SK-N-SH treated with all-trans-retinoic acid at 6 μM for 48 hours (cell line): Measurements from ENCODE around the gene AMMECR1.

ENCODE experiments used
- ARNTL ChIP-seq: fragments of 450-650 bp; formaldehyde crosslinking; IDR thresholded peaks from 2 replicates; pipeline ENCODE4 v1.5.0; 2020; ENCODE audit warnings: low read depth, mild to moderate bottlenecking, moderate library complexity, borderline replicate concordance
- BACH2 ChIP-seq: fragments of 250-450 bp; sonication (Bioruptor Pico); IDR thresholded peaks from 2 replicates; pipeline ENCODE4 v1.9.0; 2021; ENCODE audit warnings: mild to moderate bottlenecking, borderline replicate concordance
- GLIS3 ChIP-seq: fragments of 250-450 bp; sonication (Bioruptor Pico); IDR thresholded peaks from 2 replicates; pipeline ENCODE4 v1.5.0; 2020; ENCODE audit warnings: mild to moderate bottlenecking, moderate library complexity
- RARB ChIP-seq: fragments of 250-450 bp; sonication (Bioruptor Pico); IDR thresholded peaks from 2 replicates; pipeline ENCODE4 v1.8.0; 2021; ENCODE audit warnings: mild to moderate bottlenecking, moderate library complexity
- ZNF8 ChIP-seq: fragments of 450-650 bp; formaldehyde crosslinking; IDR thresholded peaks from 2 replicates; pipeline ENCODE4 v1.5.0; 2020; ENCODE audit warnings: mild to moderate bottlenecking, moderate library complexity
- TF ChIP-seq, protein P1 (sequence below): fragments of 250-450 bp; sonication (Bioruptor Pico); IDR thresholded peaks from 2 replicates; pipeline ENCODE4 v1.5.1; 2020; ENCODE audit warnings: low read depth, mild to moderate bottlenecking, moderate library complexity
- TF ChIP-seq, protein P2 (sequence below): fragments of 250-450 bp; sonication (Bioruptor Pico); IDR thresholded peaks from 2 replicates; pipeline ENCODE4 v1.8.0; 2021; ENCODE audit warnings: low read depth, mild to moderate bottlenecking, moderate library complexity, borderline replicate concordance

DNA sequence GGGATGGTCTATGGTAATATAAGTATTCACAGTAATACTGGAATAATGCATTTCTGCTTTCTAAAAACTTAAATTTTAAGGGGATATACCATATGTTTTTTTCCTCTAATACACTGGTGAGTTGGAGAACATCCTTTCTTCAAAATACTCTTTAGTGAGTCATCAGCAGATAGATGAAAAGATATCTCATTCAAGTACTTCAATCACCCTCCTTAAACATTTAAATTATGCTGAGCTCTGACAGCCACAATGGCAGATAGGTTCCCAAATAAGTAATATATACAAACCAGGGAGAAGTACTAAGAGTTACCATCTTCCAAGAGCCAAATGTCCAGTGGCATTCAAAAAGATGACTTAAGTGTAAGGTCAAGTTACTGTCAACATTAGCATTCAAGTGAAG lies 52.2 kb downstream of the AMMECR1 start:
- TF ChIP-seq ZNF8 (CRISPR knock-in tag) (no peak), RARB (CRISPR knock-in tag) (no peak), ARNTL (no peak), BACH2 (no peak), GLIS3 (CRISPR knock-in tag) (no peak)
- TF ChIP-seq, protein P1, sequence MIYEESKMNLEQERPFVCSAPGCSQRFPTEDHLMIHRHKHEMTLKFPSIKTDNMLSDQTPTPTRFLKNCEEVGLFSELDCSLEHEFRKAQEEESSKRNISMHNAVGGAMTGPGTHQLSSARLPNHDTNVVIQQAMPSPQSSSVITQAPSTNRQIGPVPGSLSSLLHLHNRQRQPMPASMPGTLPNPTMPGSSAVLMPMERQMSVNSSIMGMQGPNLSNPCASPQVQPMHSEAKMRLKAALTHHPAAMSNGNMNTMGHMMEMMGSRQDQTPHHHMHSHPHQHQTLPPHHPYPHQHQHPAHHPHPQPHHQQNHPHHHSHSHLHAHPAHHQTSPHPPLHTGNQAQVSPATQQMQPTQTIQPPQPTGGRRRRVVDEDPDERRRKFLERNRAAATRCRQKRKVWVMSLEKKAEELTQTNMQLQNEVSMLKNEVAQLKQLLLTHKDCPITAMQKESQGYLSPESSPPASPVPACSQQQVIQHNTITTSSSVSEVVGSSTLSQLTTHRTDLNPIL, result no peak
- TF ChIP-seq, protein P2, sequence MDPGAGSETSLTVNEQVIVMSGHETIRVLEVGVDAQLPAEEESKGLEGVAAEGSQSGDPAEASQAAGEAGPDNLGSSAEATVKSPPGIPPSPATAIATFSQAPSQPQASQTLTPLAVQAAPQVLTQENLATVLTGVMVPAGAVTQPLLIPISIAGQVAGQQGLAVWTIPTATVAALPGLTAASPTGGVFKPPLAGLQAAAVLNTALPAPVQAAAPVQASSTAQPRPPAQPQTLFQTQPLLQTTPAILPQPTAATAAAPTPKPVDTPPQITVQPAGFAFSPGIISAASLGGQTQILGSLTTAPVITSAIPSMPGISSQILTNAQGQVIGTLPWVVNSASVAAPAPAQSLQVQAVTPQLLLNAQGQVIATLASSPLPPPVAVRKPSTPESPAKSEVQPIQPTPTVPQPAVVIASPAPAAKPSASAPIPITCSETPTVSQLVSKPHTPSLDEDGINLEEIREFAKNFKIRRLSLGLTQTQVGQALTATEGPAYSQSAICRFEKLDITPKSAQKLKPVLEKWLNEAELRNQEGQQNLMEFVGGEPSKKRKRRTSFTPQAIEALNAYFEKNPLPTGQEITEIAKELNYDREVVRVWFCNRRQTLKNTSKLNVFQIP (CRISPR knock-in tag), result no peak
